Measurements from ENCODE around the gene NKD1. TPM values are rescaled to one million over a fixed set of nuclear protein-coding genes. Genes with fewer than 3 reads are reported as not detected.

NKD1 gene
- total RNA-seq, 2 experiments from 2014 or later: 0.67 to 1.6 TPM

DNA sequence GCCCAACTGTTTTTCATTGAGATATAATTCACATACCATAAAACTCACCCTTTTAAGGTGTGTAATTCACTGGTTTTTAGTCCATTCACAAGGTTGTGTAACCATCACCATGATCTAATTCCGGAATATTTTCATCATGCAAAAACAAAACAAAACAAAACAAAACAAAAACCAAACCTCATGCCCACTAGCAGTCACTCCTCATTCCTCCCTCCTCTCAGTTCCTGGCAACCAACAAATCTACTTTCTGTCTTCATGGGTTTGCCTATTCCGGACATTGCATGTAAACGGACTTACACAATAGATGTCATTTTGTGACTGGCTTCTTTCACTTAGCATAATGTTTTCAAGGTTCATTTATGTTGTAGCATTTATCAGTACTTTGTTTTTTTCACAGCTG is 140.7 kb downstream of the NKD1 start:
- H3K4me1 Mint-ChIP-seq (ENCODE audit: low read depth): peaks cover 52% of the 10 kb centered on the region
- ChIA-PET CTCF (no interaction called here), POLR2A (interaction anchor here (0.9 kb wide), 1 partner anchor 20 kb away, joined by 3 read pairs; no protein-coding TSS in a partner anchor)
- H3K36me3 Mint-ChIP-seq: peaks cover under 1% of the 10 kb centered on the region
- H3K27me3 Mint-ChIP-seq: no peaks in the 10 kb centered on the region
- H3K9me3 Mint-ChIP-seq: no peaks in the 10 kb centered on the region
- intact Hi-C loops (cut with micrococcal nuclease): no loop called here
- H3K27ac Mint-ChIP-seq: no peak overlapping the region
- H3K4me3 Mint-ChIP-seq: no peak overlapping the region
- DNase-seq: no peak

DNA sequence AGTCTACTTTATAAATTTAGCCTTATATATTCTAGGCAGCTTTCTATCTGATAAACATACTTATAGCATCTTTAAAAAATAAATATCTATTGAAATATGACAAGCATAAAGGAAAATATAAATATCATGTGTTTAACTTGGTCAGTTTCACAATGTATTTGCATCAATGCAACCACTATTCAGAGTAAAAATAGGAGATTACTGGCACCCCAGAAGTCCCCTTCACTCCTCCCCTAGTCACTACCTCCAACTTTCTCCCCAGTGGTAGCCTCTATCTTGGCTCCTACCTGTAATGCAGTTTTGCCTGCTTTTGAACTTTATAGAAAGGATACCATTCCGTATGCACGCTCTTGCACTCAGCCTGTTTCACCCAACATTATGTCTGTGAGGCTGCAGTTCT is 142.0 kb downstream of the NKD1 start:
- H3K9me3 Mint-ChIP-seq: no peaks in the 10 kb centered on the region
- H3K27me3 Mint-ChIP-seq: no peaks in the 10 kb centered on the region
- H3K36me3 Mint-ChIP-seq: peaks cover 11% of the 10 kb centered on the region
- intact Hi-C loops (cut with micrococcal nuclease): no loop called here
- no peak overlapping the region for H3K27ac Mint-ChIP-seq
- ChIA-PET CTCF (interaction anchor here (1.2 kb wide), 1 partner anchor 12 kb away, joined by 3 read pairs; no protein-coding TSS in a partner anchor), POLR2A (no interaction called here)
- H3K4me1 Mint-ChIP-seq (ENCODE audit: low read depth): peaks cover 52% of the 10 kb centered on the region
- no peak overlapping the region for H3K4me3 Mint-ChIP-seq
- DNase-seq: no peak

DNA sequence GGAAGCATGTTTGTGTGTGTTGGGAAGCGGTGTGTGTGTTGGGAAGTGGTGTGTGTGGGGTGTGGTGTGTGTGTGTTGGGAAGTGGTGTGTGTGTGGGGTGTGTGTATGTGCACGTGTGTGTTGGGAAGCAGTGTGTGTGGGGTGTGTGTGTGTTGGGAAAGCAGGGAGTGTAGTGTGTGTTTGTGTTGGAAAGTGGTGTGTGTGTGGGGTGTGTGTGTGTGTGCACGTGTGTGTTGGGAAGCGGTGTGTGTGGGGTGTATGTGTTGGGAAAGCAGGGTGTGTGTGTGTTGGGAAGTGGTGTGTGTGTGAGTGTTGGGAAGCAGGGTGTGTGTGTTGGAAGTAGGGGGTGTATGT is 144.4 kb downstream of the NKD1 start:
- Mint-ChIP-seq H3K27ac (peak overlapping the region; percentile 43), H3K27me3 (no peaks in the 10 kb centered on the region), H3K4me1 (ENCODE audit: low read depth) (peaks cover 60% of the 10 kb centered on the region), H3K9me3 (no peaks in the 10 kb centered on the region), H3K36me3 (peaks cover 14% of the 10 kb centered on the region), H3K4me3 (peak overlapping the region; percentile 66)
- intact Hi-C loops (cut with micrococcal nuclease): no loop called here
- POLR2A ChIA-PET: no interaction called here
- CTCF ChIA-PET: no interaction called here
- no peak for DNase-seq

DNA sequence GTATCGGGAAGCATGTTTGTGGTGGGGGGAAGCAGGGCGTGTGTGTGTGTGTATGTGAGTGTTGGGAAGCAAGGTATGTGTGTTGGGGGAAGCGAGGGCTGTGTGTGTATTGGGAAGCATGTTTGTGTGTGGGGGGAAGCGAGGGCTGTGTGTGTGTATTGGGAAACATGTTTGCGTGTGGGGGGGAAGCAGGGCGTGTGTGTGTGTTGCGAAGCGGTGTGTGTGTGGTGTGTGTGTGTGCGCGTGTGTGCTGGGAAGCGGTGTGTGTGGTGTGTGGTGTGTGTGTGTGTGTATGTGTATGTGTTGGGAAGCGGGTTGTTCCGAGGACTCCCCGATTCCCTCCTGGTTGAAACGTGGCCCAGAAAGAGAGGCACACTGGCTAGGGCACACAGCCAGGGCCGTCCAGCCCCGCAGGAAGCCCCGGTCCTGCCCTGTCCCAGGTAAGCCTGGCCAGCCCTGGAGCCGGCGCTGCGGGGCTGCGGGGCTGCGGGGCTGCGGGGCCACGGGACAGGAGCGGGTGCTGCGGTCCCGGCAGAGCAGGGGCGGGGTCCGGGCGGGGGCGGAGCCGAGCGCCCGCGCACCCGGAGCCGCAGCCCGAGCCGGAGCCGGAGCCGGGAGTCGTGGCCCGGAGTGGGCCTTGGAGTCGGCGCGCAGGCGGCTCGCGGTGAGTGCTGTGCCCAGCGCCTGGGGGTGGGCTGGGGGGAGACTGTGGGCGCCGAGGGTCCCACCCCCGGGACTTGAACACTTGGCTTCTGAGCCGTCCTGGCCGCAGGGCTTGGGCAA is 145.0 kb downstream of the NKD1 start, which contains the start of gene NOD2:
NOD2 (plus strand) TSS at position 608 of the 783 bp plus-strand sequence. CDS start 5,890 bp downstream, outside the sequence.
- peak; percentile 51 for DNase-seq
- intact Hi-C loops (cut with micrococcal nuclease): no loop called here
- CTCF ChIA-PET: interaction anchor here (1.4 to 3.9 kb wide), 5 partner anchors 9 to 113 kb away, joined by 4 to 14 read pairs (median 9); partner anchors contain the start of gene SNX20
- no peaks in the 10 kb centered on the region for H3K27me3 Mint-ChIP-seq
- POLR2A ChIA-PET: interaction anchor here (2.2 to 7.9 kb wide), 2 partner anchors 11 to 54 kb away, joined by 8 to 123 read pairs; partner anchors contain the start of gene SNX20
- peaks cover 65% of the 10 kb centered on the region for H3K4me1 Mint-ChIP-seq (ENCODE audit: low read depth)
- peak within 1 kb of the TSS; percentile 81 for H3K27ac Mint-ChIP-seq
- H3K36me3 Mint-ChIP-seq: peaks cover 14% of the 10 kb centered on the region
- H3K4me3 Mint-ChIP-seq: peak within 1 kb of the TSS; percentile 87
- no peaks in the 10 kb centered on the region for H3K9me3 Mint-ChIP-seq

DNA sequence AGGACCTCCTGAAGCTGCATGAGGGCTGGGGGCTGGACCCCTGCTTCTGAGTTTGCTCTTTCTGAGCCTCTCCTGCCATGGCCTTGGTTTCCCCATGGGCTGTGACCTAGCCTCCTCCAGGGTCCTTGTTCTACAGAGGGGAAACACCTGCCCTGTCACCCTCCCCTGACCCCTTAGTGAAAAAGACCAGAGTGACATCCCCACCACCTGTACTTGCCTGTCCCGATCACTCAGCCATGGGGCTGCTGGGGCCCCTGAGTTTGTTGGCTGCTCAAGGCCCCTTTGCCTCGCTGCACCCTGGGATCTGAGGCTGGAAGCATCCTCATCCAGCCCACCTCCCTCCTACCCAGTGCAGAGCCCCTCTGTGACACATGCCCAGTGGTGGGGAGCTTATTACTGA is 146.0 kb downstream of the NKD1 start:
- DNase-seq: no peak
- CTCF ChIA-PET: interaction anchor here (0.9 to 3.9 kb wide), 8 partner anchors 10 to 112 kb away, joined by 3 to 14 read pairs (median 5); partner anchors contain the start of gene SNX20
- H3K4me1 Mint-ChIP-seq (ENCODE audit: low read depth): peaks cover 70% of the 10 kb centered on the region
- intact Hi-C loops (cut with micrococcal nuclease): no loop called here
- H3K4me3 Mint-ChIP-seq: peak overlapping the region; percentile 87
- POLR2A ChIA-PET: interaction anchor here (1.4 to 7.9 kb wide), 4 partner anchors 12 to 53 kb away, joined by 3 to 123 read pairs (median 6); partner anchors contain the start of genes CYLD and SNX20
- H3K9me3 Mint-ChIP-seq: no peaks in the 10 kb centered on the region
- H3K36me3 Mint-ChIP-seq: peaks cover 16% of the 10 kb centered on the region
- no peaks in the 10 kb centered on the region for H3K27me3 Mint-ChIP-seq
- peak overlapping the region; percentile 81 for H3K27ac Mint-ChIP-seq

DNA sequence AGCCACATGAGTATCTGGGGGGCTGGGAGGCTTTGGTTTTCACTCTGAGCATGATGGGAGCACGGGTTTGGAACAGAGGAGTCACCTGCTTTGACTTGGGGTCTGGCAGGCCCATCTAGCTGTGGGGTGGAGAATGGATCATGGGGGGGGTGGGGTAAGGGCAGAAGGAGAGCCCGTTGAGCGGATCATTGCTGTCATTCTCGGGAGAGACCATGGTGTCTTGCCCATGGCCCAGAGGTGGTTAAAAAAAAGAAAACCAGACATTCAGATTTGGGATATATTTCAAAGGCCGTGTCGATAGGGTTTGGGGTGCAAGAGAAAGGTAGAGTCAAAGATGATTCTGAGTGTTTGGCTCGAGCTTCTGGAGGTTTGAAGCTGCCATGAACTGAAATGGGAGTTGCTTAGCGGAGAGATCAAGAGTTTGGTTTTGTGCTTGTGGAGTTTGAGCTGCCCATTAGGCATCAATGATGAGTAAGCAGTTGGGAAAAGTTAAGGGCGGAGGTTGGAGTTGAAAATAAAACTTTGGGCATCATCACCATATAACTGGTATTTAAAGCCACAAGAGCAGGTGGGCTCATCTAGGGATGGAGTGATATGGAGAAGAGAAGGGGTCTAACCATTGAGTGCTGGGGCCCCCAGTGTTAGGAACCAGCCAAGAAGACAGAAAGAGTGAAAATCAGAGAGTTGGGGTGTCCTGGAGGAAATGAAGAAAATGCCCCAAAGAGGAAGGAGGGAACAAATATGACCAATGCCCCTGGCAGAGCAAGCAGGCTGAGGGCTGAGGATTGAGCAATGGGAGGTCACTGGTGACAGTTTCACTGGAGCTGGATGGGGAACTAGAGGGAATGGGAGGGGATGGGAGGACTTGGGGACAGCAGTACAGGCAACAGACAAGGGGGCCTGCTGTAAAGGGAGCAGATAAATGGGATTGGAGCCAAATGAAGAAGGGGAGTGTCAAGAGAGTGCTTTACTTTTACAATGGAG is 147.1 kb downstream of the NKD1 start:
- peaks cover 19% of the 10 kb centered on the region for H3K36me3 Mint-ChIP-seq
- H3K4me3 Mint-ChIP-seq: peak overlapping the region; percentile 87
- H3K9me3 Mint-ChIP-seq: no peaks in the 10 kb centered on the region
- CTCF ChIA-PET: interaction anchor here (0.9 to 8.6 kb wide), 8 partner anchors 11 to 111 kb away, joined by 3 to 60 read pairs (median 6); no protein-coding TSS in a partner anchor
- DNase-seq: no peak
- no peaks in the 10 kb centered on the region for H3K27me3 Mint-ChIP-seq
- H3K27ac Mint-ChIP-seq: peak overlapping the region; percentile 98
- peaks cover 76% of the 10 kb centered on the region for H3K4me1 Mint-ChIP-seq (ENCODE audit: low read depth)
- intact Hi-C loops (cut with micrococcal nuclease): loop anchor here (5.0 kb wide), 1 partner anchor 418 kb away; no protein-coding TSS in a partner anchor
- POLR2A ChIA-PET: interaction anchor here (1.4 to 7.9 kb wide), 4 partner anchors 14 to 52 kb away, joined by 3 to 123 read pairs (median 6); partner anchors contain the start of genes CYLD and SNX20

DNA sequence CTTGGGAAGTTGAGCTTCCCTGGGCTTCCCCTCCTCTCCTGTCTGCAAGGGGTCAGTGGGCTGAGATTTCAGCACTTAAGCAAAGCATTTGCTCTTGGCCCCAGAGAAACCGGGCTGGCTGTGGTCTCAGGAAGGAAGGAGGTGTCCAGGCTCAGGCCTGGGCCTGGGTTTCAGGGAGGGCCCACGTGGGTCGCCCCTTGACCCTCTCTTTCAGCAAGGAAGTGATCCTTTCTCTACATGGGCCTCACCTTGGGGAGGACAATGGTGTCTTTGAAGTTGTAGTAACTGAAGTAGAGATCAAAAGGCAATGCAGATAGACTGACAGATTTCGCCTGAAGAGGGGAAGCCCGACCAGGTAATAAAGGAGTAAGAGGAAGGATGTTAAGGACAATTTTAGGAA is 147.9 kb downstream of the NKD1 start:
- peaks cover 83% of the 10 kb centered on the region for H3K4me1 Mint-ChIP-seq (ENCODE audit: low read depth)
- H3K36me3 Mint-ChIP-seq: peaks cover 25% of the 10 kb centered on the region
- no peaks in the 10 kb centered on the region for H3K27me3 Mint-ChIP-seq
- no peak for DNase-seq
- peak overlapping the region; percentile 98 for H3K27ac Mint-ChIP-seq
- H3K9me3 Mint-ChIP-seq: no peaks in the 10 kb centered on the region
- peak overlapping the region; percentile 20 for H3K4me3 Mint-ChIP-seq
- intact Hi-C loops (cut with micrococcal nuclease): loop anchor here (1.0 to 5.0 kb wide), 2 partner anchors 12 to 419 kb away; no protein-coding TSS in a partner anchor
- ChIA-PET CTCF (interaction anchor here (1.0 to 8.6 kb wide), 8 partner anchors 11 to 110 kb away, joined by 3 to 60 read pairs (median 8); no protein-coding TSS in a partner anchor), POLR2A (interaction anchor here (0.7 to 7.9 kb wide), 3 partner anchors 14 to 48 kb away, joined by 4 to 123 read pairs (median 81); partner anchors contain the start of genes CYLD and SNX20)

DNA sequence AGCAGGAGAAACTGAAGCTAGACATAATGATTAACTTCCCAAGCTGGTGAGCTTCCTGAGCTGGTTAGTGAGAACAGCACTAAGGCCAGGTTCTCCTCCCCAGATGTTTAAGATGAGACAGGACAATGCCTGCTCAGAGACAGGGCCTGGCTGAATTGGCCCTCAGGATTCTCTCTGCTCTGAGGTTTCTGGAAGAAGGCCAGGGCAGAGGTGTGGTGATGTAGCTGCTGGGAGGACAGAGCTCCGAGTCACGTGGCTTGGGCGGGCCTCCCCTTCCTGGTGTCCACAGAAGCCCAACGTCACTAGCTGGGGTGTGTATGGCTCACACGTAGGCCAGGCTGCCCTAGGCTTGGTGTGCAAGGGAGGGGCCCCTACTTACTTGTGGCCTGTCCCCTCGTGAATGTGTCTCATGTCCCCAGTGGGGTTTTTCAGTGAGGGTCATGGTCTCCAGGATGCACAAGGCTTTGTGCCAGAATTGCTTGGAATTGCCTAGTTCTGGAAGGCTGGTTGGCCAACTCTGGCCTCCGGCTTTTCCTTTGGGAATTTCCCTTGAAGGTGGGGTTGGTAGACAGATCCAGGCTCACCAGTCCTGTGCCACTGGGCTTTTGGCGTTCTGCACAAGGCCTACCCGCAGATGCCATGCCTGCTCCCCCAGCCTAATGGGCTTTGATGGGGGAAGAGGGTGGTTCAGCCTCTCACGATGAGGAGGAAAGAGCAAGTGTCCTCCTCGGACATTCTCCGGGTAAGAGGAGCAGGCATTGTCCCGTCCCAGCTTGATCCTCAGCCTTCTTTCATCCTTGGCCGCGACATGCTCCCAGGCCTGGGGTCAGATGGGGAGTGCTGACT is 148.6 kb downstream of the NKD1 start:
- Mint-ChIP-seq H3K27me3 (no peaks in the 10 kb centered on the region), H3K27ac (peak overlapping the region; percentile 98), H3K4me1 (ENCODE audit: low read depth) (peaks cover 89% of the 10 kb centered on the region), H3K36me3 (peaks cover 31% of the 10 kb centered on the region), H3K4me3 (peak overlapping the region; percentile 78), H3K9me3 (no peaks in the 10 kb centered on the region)
- CTCF ChIA-PET: interaction anchor here (0.8 to 8.6 kb wide), 10 partner anchors 12 to 110 kb away, joined by 3 to 60 read pairs (median 8); partner anchors contain the start of gene SNX20
- intact Hi-C loops (cut with micrococcal nuclease): loop anchor here (1.0 to 5.0 kb wide), 2 partner anchors 12 to 419 kb away; no protein-coding TSS in a partner anchor
- POLR2A ChIA-PET: interaction anchor here (0.7 to 7.9 kb wide), 4 partner anchors 15 to 48 kb away, joined by 4 to 123 read pairs (median 43); partner anchors contain the start of genes CYLD and SNX20
- peak; percentile 90 for DNase-seq

DNA sequence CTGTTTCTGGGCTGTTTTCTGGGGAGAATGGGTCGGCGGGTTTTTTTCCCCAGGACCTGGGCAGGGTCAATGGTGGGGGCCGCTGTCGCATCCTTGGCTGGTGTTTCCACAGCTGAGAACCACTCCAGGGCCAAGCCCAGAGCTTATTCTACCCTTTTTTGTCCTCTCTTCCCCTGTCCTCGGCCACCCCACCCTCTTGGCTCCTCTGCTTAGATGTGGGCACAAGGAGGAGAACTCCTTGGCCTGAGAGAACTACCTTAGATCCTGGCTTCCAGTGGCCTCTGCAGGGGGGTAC is 149.2 kb downstream of the NKD1 start:
- H3K4me1 Mint-ChIP-seq (ENCODE audit: low read depth): peaks cover 91% of the 10 kb centered on the region
- peak overlapping the region; percentile 78 for H3K4me3 Mint-ChIP-seq
- CTCF ChIA-PET: interaction anchor here (0.8 to 8.6 kb wide), 9 partner anchors 12 to 109 kb away, joined by 3 to 60 read pairs (median 7); partner anchors contain the start of genes CYLD and SNX20
- DNase-seq: no peak
- POLR2A ChIA-PET: interaction anchor here (1.2 to 7.9 kb wide), 5 partner anchors 11 to 47 kb away, joined by 4 to 123 read pairs (median 21); partner anchors contain the start of genes CYLD and SNX20
- no peaks in the 10 kb centered on the region for H3K9me3 Mint-ChIP-seq
- H3K27ac Mint-ChIP-seq: peak overlapping the region; percentile 98
- no peaks in the 10 kb centered on the region for H3K27me3 Mint-ChIP-seq
- peaks cover 32% of the 10 kb centered on the region for H3K36me3 Mint-ChIP-seq
- intact Hi-C loops (cut with micrococcal nuclease): loop anchor here (5.0 kb wide), 1 partner anchor 420 kb away; no protein-coding TSS in a partner anchor
